ENCODE data around the gene PRUNE2.

DNA sequence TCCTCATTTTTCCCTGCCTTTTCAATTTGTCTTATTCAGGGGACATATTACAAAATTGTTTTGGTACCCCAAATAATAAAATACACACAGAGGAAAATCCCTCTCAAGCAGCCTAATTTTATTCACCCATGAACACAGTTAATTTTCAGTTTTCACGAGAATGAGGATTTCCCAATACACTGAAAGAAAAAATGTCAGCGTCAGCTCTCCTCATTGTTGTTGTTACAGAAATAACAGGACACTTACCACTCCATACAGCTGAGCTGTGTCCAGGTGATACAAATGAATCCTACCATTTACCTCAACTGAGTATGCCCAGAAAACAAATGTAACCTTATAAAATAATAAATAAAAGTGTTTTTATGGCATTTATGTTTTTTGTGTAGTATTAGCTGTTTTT lies 286.3 kb downstream of the PRUNE2 start:
- TF ChIP-seq FOXA1 (IDR thresholded peaks at IDR 0.05): no peak
- no peak for TF ChIP-seq SP1 (IDR thresholded peaks at IDR 0.05)
- no peak for TF ChIP-seq LEF1 (IDR thresholded peaks at IDR 0.05; ENCODE audit: borderline replicate concordance)
- no peak for TF ChIP-seq BHLHE40 (IDR thresholded peaks at IDR 0.05; ENCODE audit: borderline replicate concordance)
- TF ChIP-seq FOXM1 (IDR thresholded peaks at IDR 0.05; ENCODE audit: borderline replicate concordance): no peak
- TF ChIP-seq FOXK2 (IDR thresholded peaks at IDR 0.05): no peak
- no peak for TF ChIP-seq HDGF (IDR thresholded peaks at IDR 0.05; ENCODE audit: borderline replicate concordance)
- TF ChIP-seq NFRKB (IDR thresholded peaks at IDR 0.05): no peak
- no peak for TF ChIP-seq TARDBP (IDR thresholded peaks at IDR 0.05)
- no peak for TF ChIP-seq ELF4 (IDR thresholded peaks at IDR 0.05)
- TF ChIP-seq ARNT (IDR thresholded peaks at IDR 0.05): no peak
- TF ChIP-seq L3MBTL2 (conservative IDR thresholded peaks at IDR 0.05): no peak

Measured in HEK293T (cell line).